Middle frontal gyrus (tissue), 1 donor: ENCODE results near the gene STK38.
"Not testable (repeated sequence)": the region's sequence is repeated elsewhere in the genome, so short reads cannot be mapped to it uniquely, and the experiment has no call there.

Experiments used
- DNase-seq: peaks from one replicate; pipeline ENCODE4 v3.0.0-alpha.2; 2015; ENCODE audit warnings: low spot score; ENCODE audit errors: extremely low spot score

Gene STK38

DNA sequence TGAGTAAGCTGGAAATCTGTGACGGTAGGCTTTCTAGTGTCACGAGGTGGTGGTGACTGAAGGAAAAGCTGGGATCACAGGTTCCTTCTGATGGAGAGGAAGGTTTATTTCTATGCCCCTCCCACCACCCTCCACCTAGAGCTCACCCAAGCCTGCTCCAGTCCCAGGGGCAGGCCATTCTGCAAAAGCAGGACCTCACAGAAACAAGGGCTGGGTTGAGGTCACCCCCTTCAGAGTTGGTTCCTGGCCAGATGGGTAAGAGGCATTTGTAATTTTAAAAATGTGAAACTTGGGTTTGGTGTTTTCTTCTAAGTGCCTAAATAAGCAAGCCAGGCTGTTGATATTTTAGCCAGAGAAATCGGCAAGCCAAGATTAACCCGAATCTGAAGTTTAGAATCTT, 57.9 kb downstream of the STK38 start:
- no peak for DNase-seq

- no peak for DNase-seq
Observed at GRCh38 chr6:36488221-36488620, 59.1 kb downstream of the STK38 start.

DNA sequence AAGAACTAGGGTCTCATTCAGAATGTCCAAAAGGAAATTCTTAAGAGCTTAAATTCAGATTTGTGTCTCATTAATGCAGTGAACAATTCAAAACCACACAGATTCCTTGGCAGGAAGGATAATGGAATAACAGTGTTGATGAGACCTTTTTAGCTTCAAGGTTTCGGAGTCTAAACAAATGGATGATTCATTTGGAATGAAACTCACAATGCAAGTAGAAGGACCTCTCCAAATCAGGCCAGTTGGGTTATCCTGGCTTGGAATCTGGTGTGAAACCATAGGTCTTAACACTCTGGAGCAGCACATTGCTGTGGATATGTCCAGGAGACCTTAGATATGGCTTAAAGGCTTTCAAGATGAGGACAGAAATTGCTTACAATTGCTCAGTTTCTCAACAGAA, 59.6 kb downstream of the STK38 start:
- no peak for DNase-seq

- no peak for DNase-seq
Observed at GRCh38 chr6:36484736-36485135, 62.5 kb downstream of the STK38 start.

DNA sequence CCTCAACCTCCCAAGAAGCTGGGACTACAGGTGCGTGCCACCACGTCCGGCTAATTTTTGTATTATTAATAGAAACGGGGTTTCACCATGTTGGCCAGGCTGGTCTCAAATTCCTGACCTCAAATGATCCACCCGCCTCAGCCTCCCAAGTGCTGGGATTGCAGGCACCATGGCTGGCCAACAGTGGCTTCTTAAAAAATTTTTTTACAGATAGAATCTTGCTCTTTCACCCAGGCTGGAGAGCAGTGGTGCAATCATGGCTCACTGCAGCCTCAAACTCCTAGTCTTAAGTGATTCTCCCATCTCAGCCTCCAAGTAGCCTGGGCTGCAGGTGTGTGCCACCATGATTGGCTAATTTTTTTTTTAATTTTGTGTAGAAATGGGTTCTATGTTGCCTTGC, 64.0 kb downstream of the STK38 start:
- DNase-seq, result not testable (repeated sequence)

DNA sequence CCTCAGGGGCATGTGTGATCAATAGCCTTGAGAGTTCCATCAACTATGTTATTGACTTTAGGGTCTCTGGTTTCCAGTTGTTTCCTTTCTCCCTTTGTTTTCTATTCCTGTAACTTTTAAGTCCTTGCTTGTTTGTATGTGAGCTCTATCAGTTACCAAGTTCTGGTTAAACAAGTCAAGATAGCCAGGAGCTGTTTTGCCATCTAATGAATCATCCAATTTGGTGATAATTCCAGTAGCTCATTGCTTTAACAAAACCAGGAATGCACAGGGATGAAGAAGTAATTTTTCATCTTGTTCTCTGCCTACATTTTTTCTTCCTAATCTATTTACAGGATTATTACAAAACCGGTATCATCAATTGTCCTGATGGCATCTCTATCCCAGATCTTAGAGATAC, 68.0 kb downstream of the STK38 start:
- DNase-seq, result no peak

GRCh38 chr6:36478051-36478526, 69.2 kb downstream of the STK38 start:
- DNase-seq, result no peak

GRCh38 chr6:36469946-36470345, 77.3 kb downstream of the STK38 start:
- no peak for DNase-seq

GRCh38 chr6:36469148-36469661, 78.1 kb downstream of the STK38 start:
- no peak for DNase-seq

- no peak for DNase-seq
Observed at GRCh38 chr6:36467625-36468024, 79.7 kb downstream of the STK38 start.

- no peak for DNase-seq
Observed at GRCh38 chr6:36464233-36464632, 83.0 kb downstream of the STK38 start.

- DNase-seq, result no peak
Observed at GRCh38 chr6:36463676-36464075, 83.6 kb downstream of the STK38 start.

DNA sequence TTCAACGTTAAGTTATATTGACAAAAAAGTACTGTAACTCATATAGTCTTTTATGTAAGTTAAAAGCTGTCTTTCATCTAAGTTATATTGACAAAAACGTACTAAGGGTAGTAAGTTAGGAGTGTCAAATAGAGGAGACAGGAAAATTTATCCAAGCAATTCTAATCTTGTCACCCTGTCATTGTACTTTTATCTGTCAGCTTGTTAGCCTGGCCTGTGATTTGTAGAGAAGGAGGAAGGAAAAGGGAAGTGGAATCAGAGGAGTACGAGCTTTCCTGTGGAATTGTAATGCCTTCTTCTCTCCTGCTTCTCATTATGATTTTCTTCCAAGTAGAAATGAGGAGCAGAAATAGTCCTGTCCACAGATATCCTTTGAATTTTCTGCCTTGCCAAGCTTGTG, 85.6 kb downstream of the STK38 start:
- DNase-seq, result no peak

- DNase-seq, result no peak
Observed at GRCh38 chr6:36460916-36461315, 86.4 kb downstream of the STK38 start.

GRCh38 chr6:36459501-36459900, 87.8 kb downstream of the STK38 start:
- no peak for DNase-seq

GRCh38 chr6:36455486-36456027, 91.7 kb downstream of the STK38 start:
- DNase-seq, result no peak

DNA sequence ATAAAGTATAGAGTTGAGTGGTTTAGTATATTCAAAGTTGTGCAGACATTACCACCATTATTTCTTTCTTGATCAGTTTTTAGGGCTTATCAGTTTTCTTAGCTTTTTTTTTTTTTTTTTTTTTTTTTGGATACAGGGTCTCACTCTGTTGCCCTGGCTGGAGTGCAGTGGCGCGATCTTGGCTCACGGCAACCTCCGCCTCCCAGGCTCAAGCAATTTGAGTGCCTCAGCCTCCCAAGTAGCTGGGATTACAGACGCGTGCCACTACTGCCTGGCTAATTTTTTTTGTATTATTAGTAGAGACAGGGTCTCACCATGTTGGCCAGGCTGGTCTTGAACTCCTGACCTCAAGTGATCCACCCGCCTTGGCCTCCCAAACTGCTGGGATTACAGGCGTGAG, 94.4 kb downstream of the STK38 start:
- not testable (repeated sequence) for DNase-seq

DNA sequence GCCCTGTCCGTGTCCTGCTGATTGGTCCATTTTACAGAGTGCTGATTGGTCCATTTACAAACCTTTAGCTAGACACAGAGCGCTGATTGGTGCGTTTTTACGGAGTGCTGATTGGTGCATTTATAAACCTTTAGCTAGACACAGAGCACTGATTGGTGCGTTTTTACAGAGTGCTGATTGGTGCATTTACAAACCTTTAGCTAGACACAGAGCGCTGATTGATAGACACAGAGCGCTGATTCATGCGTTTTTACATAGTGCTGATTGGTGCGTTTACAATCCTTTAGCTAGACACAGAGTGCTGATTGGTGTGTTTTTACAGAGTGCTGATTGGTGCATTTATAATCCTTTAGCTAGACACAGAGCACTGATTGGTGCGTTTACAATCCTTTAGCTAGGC, 98.1 kb downstream of the STK38 start:
- DNase-seq, result not testable (repeated sequence)

GRCh38 chr6:36445621-36446020, 101.7 kb downstream of the STK38 start:
- no peak for DNase-seq

- no peak for DNase-seq
Observed at GRCh38 chr6:36444470-36444869, 102.8 kb downstream of the STK38 start.
